ENCODE results near the gene RUNDC1.

RUNDC1 gene

DNA sequence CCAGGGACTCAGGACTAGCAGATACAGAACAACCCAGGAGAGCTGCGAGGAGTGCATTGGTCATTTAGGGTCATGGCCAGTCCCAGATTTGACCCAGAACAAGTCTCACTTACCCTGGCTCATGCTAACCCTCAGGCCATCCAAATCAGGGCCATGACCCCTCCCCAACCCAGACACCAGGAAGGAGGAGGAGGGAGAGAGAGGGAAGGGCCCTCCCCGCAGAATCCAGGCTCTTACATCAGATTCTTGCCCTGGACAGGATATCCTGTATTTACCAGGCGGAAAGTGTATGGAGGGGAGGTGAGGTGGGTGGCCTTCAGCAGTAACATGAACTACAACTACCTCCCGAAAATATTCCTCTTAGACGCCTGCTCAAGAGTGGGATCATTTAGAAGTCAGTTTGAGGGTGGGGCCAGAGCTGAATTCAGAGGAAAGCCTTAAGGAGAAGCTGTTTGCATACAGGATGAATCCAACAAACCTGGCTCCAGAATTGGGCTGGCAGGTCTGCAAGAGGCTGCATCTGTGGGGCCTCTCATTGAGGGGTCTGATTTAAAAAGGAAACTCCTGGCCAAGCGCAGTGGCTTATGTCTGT lies 39.8 kb downstream of the RUNDC1 start:
- Histone ChIP-seq H3K27me3 (ENCODE audit: insufficient read depth, low read length, poor library complexity) (peaks cover 6% of the 10 kb centered on the region), H3K27ac (ENCODE audit: low read length) (no peak overlapping the region), H3K36me3 (ENCODE audit: insufficient read depth, low read length) (0 out of 2 replicates have a peak, but pooled peaks cover 3% of the 10 kb centered on the region), H4K20me1 (ENCODE audit: insufficient read depth, low read length) (no peaks in the 10 kb centered on the region), H3K79me2 (ENCODE audit: insufficient read depth, low read length) (no peaks in the 10 kb centered on the region), H3K4me1 (ENCODE audit: insufficient read depth, low read length) (peaks cover 28% of the 10 kb centered on the region), H3K9me3 (ENCODE audit: insufficient read depth, low read length, severe bottlenecking) (no peaks in the 10 kb centered on the region), H3K9ac (ENCODE audit: low read depth, low read length) (no peak overlapping the region), H3K4me2 (ENCODE audit: insufficient read depth, low read length) (no peak overlapping the region), H2AFZ (ENCODE audit: low read depth, low read length) (no peak overlapping the region), H3K4me3 (ENCODE audit: low read depth in 1 of 2, low read length in 2 of 2) (no peak overlapping the region)
- ATAC-seq (ENCODE audit: insufficient read depth, low read depth) (no peak), DNase-seq (no peak)
- TF ChIP-seq CTCF (IDR thresholded peaks at IDR 0.05; ENCODE audit: borderline replicate concordance, extremely low read depth, low read length, poor library complexity, severe bottlenecking) (no peak), EZH2 (IDR thresholded peaks at IDR 0.05; ENCODE audit: borderline replicate concordance, low read depth, low read length, severe bottlenecking) (no peak)

DNA sequence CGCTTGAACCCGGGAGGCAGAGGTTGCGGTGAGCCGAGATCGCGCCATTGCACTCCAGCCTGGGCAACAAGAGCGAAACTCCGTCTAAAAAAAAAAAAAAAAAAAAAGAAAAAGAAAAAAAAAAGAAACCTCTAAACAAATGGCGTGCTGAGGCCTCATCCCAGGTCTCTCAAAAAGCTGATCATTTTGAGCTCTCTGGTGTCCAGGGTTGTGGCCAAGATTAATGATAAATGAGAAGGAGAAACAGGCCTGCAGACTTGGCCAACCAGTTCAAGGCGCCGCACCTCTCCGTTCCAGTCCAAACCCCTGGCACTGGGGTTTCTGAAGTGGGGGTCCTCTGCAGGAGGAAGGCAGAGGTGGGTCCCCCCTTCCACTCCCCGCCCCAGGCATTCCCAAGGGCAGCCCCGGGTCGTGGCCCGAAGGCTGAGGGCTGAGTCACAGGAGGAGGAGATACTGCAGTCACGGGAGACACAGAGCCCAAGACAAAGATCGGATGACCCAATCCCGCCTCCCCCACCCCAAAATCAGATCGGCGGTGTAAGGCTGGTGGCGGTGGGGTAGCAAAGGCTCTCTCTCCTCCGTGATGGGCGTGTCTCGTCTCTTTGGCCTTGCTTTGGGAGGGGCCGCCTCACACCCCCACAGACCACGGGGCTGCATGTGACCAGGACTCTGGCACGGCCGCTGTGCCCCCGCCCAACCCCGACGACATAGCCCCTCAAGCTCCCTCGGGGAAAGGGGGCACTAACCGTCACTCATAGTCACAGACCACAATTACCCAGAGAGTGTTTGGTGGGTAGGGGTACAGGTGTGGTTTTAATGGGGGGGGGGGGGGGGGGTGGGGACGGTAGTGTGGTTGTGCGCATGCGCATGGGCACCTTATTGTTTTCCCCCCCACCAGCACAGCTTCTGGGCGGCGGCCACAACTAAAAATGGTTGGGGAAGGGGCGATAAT lies 40.7 kb downstream of the RUNDC1 start:
- H4K20me1 ChIP-seq (ENCODE audit: insufficient read depth, low read length) = no peaks in the 10 kb centered on the region
- H2AFZ ChIP-seq (ENCODE audit: low read depth, low read length) = peak overlapping the region; percentile 74
- 0 out of 2 replicates have a peak, but pooled peaks cover 2% of the 10 kb centered on the region for H3K36me3 ChIP-seq (ENCODE audit: insufficient read depth, low read length)
- peaks cover 33% of the 10 kb centered on the region for H3K4me1 ChIP-seq (ENCODE audit: insufficient read depth, low read length)
- no peak overlapping the region for H3K27ac ChIP-seq (ENCODE audit: low read length)
- no peaks in the 10 kb centered on the region for H3K9me3 ChIP-seq (ENCODE audit: insufficient read depth, low read length, severe bottlenecking)
- H3K27me3 ChIP-seq (ENCODE audit: insufficient read depth, low read length, poor library complexity) = peaks cover 6% of the 10 kb centered on the region
- no peak for TF ChIP-seq EZH2 (IDR thresholded peaks at IDR 0.05; ENCODE audit: borderline replicate concordance, low read depth, low read length, severe bottlenecking)
- no peak for TF ChIP-seq CTCF (IDR thresholded peaks at IDR 0.05; ENCODE audit: borderline replicate concordance, extremely low read depth, low read length, poor library complexity, severe bottlenecking)
- H3K4me2 ChIP-seq (ENCODE audit: insufficient read depth, low read length) = peak overlapping the region; percentile 96
- ATAC-seq (ENCODE audit: insufficient read depth, low read depth) (no peak), DNase-seq (peak; percentile 35)
- peak overlapping the region; percentile 57 for H3K9ac ChIP-seq (ENCODE audit: low read depth, low read length)
- no peaks in the 10 kb centered on the region for H3K79me2 ChIP-seq (ENCODE audit: insufficient read depth, low read length)
- H3K4me3 ChIP-seq (ENCODE audit: low read depth in 1 of 2, low read length in 2 of 2) = peak overlapping the region; percentile 35 to 72; a peak in 3 of 4 replicates

GRCh38 chr17:43021741-43022512 lies 41.6 kb downstream of the RUNDC1 start, which contains the start of gene VAT1:
Gene VAT1 (minus strand): TSS chr17:43022385. CDS start chr17:43022322, 63 bp downstream.
- no peaks in the 10 kb centered on the region for H3K9me3 ChIP-seq (ENCODE audit: insufficient read depth, low read length, severe bottlenecking)
- TF ChIP-seq EZH2 (IDR thresholded peaks at IDR 0.05; ENCODE audit: borderline replicate concordance, low read depth, low read length, severe bottlenecking) (peak; percentile 92), CTCF (IDR thresholded peaks at IDR 0.05; ENCODE audit: borderline replicate concordance, extremely low read depth, low read length, poor library complexity, severe bottlenecking) (no peak)
- ATAC-seq (ENCODE audit: insufficient read depth, low read depth) = peak; percentile 75
- H3K36me3 ChIP-seq (ENCODE audit: insufficient read depth, low read length) = no peaks in the 10 kb centered on the region
- DNase-seq = peak; percentile 74
- no peaks in the 10 kb centered on the region for H3K79me2 ChIP-seq (ENCODE audit: insufficient read depth, low read length)
- no peaks in the 10 kb centered on the region for H4K20me1 ChIP-seq (ENCODE audit: insufficient read depth, low read length)
- peak within 1 kb of the TSS; percentile 96 for H3K4me2 ChIP-seq (ENCODE audit: insufficient read depth, low read length)
- peak within 1 kb of the TSS; percentile 74 for H2AFZ ChIP-seq (ENCODE audit: low read depth, low read length)
- peaks cover 6% of the 10 kb centered on the region for H3K27me3 ChIP-seq (ENCODE audit: insufficient read depth, low read length, poor library complexity)
- peak within 1 kb of the TSS; percentile 57 for H3K9ac ChIP-seq (ENCODE audit: low read depth, low read length)
- H3K27ac ChIP-seq (ENCODE audit: low read length) = 0 out of 2 replicates have a peak within 1 kb of the TSS, but pooled peaks have one; percentile 1
- peak within 1 kb of the TSS; percentile 35 to 72 for H3K4me3 ChIP-seq (ENCODE audit: low read depth in 1 of 2, low read length in 2 of 2)
- peaks cover 33% of the 10 kb centered on the region for H3K4me1 ChIP-seq (ENCODE audit: insufficient read depth, low read length)
